GM18505 (cell line): ENCODE data around the gene DCLK3.

Source experiments
- ATAC-seq: cut with Tn5 transposase; IDR thresholded peaks from one replicate; pipeline ENCODE4 v1.9.1; 2021; ENCODE audit not compliant: unreplicated experiment
- POLR2A ChIP-seq: IDR thresholded peaks from 4 replicates; pipeline ENCODE4 v1.6.1; 2011; ENCODE audit warnings: borderline replicate concordance; ENCODE audit not compliant: insufficient read depth, insufficient read length; ENCODE audit errors: extremely low read depth

The DCLK3 gene

DNA sequence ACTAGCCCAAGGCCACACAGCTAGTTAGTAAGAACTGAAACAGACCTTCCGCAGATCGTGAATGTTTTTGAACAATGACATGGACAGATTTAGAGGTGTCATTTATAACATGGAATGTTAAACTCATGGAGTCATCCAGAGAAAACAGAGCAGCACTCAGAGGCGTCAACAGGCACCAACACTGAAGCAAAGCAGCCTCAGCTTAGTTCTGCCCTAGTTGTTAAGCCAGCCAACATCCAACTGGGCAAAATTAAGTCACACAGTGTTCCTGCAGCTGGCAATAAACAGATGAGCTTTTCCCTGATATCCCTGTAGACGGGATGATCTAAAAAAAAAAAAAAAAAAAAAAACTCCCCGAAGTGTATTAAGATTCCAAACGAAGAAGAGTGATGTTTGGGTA, 13.6 kb downstream of the DCLK3 start:
- TF ChIP-seq POLR2A, result no peak
- no peak for ATAC-seq

DNA sequence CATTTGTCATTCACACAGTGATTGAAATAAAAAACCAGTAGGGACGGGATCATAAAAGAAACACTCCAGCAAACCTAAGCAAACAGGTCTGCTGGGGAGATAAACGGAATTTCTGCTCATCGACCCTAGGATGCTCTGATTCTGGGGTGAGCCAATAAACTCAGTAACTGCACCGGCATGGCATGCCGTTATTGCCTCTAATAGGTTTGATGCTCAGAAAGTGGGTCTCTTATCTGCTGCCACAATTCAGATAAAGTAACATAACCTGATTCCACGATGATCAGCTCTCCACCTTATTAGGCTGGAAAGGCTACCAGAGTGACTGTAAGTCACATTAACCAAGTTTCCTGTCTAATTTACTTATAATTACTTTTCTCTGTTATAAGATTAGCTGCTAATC, 19.6 kb downstream of the DCLK3 start:
- no peak for TF ChIP-seq POLR2A
- ATAC-seq, result no peak

DNA sequence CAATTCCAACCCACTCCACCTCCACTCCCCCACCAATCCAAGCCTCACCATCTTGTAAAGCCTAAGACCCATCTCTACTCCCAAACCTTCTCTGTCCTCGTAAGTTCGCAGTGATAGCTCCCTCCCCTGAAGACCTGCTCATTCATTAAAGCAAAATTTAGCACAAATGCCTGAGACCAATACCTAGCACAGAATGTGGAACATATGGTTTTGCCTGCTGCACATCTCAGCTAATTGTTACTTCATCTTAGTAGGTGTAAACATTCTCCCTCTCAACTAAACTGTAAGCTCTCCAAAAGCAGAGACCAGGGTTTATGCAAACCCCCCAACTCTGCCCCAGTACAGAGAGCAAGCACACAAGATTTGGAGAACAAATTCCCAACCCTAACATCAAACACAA, 20.5 kb downstream of the DCLK3 start:
- no peak for TF ChIP-seq POLR2A
- no peak for ATAC-seq

DNA sequence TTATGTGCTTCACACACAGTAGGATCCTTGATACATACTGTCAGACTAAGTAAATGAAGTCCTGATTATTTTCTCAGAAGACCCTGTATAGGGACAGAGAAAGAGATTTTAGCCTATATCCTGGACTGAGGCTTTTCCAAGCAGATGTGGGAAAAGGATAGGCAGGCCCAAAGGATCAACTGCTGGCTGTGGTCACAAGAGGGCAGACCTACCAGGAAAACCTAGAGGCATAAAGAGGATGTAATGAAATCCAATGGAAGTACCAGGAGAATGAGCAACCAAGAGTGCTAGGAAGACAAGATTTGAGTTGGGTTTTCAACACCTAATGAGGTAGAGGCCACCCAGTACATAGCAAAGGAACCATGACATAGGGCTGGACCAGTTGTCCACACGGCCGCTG, 23.1 kb downstream of the DCLK3 start:
- ATAC-seq, result no peak
- no peak for TF ChIP-seq POLR2A

DNA sequence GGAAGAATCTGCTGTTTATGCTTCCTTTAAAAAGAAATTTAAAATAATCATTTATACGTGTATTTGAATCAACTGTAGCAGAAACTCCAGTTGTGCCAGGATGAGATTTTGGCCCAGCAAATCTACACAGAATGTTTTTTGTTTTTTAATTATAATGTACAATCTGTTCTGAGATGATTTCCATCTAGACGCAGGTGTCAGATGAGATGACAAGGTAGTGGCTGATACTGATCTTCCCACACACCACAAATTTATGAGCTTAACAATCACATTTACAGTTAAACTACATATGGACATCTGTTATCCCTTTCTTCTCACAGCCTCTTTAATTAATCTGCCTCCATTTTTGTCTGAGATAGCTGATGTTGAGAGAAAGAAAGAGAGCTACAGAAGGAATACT, 23.6 kb downstream of the DCLK3 start:
- ATAC-seq, result no peak
- TF ChIP-seq POLR2A, result no peak

DNA sequence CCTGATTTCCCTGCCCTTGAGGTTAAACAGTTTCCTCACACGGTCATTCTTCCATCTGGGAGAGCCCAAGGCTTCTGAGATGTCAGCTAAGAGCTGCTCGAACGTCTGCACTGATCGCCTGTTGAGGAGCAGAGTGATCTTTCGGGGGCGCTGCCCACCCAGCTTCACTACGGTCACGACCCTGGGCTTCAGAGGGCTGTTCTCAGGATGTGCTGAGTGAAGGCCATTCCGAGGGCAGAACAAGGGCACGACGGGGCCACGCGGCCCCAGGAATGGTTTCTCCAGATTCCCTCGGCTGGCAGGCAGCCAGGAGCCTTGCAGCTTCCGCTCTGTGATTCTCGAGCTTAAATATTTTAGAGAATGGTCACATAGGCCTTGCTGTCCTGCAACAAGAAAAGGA, 25.7 kb downstream of the DCLK3 start:
- TF ChIP-seq POLR2A, result no peak
- ATAC-seq, result no peak

DNA sequence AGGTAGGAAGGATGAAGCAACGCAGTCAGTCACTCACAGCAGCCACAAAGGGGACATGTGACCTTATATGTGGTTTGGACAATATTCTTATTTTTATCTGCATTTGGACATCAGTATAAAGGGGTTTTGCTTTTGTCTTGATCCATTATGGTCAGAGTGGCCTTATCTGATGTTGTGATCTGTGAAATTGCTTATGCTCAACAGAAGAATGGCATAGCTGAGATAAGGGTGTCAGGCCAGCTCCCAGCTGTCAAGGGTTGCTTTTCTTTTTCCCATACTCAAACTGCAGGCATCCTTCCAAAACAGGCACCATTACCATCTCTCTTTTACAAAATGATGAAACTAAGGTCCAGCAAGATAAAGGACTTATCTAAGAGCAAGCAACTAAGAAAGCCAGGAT, 28.1 kb downstream of the DCLK3 start:
- ATAC-seq, result no peak
- TF ChIP-seq POLR2A, result no peak

DNA sequence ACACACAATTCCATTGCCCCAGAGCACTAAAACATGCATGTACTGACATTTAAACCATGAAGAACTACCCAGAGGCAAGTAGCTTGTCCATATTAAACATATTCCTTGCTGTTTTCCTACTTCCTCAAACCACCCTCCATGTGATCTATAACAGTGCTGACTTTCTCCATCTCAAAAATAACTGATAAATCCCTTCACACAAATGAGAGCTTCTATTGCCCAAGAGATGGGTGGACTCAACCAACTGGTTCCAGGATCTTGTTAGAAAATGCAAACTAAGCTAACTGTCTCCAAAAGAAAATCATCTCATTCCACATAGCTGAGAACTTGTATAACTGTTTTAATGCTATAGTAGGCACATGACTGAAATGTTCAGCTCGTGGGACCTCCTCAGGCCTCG, 29.6 kb downstream of the DCLK3 start:
- no peak for ATAC-seq

DNA sequence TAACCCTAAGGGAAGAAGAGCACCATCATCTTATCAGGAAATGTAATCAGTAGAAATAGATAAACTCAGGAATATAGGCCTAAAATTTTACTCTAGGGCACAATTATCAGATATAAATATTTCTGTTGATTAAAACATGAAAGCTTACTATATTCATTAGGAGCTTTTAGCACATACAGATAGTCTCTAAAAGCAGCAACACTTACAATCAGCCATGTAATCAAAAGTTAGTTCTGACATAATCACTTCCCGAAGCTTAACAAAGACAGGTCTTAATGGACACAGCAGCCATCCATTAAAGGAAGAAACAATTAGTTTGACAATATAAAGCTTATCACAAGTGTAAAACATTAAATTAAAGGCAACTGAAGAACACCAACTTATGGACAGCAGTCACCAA, 30.6 kb downstream of the DCLK3 start:
- TF ChIP-seq POLR2A, result no peak
- ATAC-seq, result no peak

More for the DNA sequence above, 29.6 kb downstream of the DCLK3 start:
- TF ChIP-seq POLR2A, result no peak

DNA sequence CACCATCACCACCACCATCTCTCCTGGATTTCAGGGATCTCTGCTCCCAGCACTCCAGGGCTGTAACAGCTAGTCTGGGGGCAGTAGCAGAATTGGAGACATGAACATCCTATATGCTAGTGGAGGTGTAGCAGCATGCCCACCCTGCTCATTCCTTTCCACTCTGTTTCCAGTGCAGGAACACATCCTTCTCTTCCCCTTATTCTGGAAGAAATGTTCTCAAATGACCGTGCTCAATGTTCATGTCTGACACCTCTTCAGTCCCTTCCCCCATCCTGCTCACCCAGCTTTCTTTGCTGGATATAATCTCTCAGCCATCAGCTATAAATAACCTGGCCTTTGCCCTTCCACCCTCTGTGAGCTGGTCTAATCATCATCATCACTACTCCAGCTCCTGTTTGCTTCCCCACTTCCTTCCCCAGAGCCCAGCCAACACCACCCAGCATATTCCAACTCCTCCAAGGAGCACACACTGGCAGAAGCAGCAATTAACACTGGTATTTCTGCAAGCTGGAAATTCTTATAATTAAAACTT, 31.1 kb downstream of the DCLK3 start:
- ATAC-seq, result no peak

DNA sequence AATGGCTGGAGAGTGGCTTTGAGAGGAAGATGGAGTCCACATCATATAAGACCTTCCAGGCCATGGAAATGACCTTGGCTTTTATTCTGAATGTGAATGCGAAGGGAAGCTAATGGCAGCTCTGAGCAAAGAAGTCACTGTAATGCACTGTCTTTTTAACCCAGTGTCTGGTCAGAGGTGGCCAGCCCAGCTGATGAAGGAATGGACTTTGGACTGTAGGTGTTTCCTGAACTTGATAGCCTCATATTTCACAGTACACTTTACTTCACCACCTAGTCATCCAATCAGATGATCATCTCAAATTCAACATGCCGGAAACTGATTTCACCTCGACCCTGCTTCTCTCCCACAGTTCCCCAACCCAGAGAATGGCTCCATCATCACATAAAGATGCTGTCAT, 33.4 kb downstream of the DCLK3 start:
- ATAC-seq, result no peak
- no peak for TF ChIP-seq POLR2A

More for the DNA sequence above, 31.1 kb downstream of the DCLK3 start:
- no peak for TF ChIP-seq POLR2A

DNA sequence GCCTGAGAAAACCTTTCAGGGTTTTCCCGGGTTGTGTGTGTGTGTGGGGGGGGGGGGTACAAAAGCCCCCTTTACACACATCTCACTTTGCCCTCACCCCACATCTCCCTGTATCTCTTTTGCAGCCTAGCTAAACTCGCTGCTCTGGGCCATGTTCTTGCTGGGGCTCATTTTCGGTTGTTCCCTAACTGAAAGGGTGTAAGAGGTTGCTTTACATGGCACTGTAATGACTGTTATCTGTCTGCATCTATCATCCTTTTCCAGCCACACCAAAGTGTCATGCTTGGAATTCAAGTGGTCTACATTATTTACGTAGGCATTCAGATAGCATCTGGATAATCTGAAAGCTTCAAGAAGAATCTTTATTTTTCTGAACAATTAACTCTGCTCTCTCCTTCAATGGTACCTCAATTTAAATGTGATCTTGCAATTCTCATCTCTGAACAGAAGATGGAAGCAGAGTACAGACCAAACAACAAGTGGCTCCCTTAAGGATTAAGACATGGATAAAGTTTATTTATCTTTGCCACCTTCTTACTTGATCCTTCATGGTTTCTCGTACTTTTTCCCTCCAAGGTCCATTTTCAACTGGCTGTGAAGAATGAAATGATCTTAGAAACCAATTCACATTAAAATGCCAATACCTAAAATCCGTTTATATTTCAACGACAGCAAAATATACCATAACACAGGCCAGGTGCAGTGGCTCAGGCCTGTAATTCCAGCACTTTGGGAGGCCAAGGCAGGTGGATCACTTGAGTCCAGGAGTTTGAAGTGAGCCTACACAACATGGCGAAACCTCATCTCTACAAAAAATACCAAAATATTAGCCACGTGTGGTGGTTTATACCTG, 34.9 kb downstream of the DCLK3 start:
- ATAC-seq, result no peak
- TF ChIP-seq POLR2A, result no peak

DNA sequence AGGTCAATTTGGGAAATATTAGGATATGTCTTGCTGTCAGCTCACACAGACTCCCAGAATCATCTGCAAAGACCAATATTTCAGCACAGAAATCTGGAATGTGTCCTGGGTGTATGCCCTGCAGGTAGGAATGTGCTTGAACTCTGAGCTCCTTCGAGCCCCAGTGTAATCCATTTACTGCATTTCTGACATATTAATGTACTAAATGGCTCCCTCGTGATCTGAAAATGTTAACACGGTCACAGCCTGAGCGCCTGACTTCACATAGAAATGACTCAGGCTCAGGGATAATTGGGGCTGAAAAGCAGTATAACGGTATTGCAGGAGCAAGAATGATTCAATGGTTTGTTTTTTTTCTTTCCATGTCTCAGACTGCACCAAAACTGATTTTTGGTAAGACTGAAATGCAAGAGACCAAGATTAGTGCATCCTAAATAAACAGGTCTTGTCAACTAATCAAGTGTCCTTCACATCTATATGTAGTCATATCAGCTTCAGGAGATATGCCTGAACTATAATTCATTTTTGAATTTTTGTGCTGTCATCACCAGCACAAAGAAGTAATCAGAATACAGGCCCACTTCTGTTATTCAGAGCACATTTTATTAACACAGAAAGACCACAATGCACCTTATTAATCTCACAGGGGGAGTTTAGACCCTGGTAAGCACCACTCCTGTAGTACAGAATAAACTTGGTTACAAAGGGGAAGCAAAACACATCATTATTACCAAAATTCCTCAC, 49.8 kb downstream of the DCLK3 start:
- no peak for TF ChIP-seq POLR2A
- no peak for ATAC-seq

DNA sequence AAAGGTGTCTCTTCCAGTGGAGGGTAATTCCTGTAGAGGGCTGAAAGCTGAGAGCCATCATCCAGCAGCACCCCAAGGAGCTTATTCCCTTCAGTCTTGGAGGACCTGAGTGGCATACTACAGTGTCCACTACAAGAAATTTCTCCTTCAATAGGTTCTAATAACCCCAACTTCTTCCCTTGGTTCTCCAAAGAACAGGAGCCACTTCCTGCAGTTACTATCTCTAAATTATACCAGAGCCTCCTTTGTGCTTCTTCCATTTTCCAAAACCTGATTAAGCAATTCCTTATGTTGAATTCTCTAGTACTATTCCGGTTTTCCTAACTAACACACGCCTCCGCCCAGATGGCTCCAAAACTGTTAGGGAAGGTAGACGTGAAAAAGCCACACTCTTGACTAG, 50.4 kb downstream of the DCLK3 start:
- TF ChIP-seq POLR2A, result no peak
- no peak for ATAC-seq

DNA sequence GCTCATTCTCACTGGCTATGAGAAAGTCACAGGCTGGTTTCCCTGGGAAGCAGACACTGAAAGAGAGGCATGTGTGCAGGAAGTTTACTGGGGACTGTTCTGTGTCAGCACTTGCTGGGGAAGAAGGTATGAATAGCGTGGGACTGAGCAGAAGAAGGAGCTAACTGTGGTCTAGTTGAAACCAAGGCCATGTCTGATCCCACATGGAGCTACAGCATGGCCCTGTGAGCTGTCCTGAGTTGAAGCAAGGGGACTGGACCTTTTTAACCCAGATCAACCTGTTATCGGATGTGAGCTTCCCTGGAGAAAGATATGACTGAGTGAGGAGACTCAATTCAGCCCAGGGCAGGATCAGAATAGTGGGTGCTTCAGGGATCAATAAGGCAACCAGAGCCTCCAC, 53.7 kb downstream of the DCLK3 start:
- ATAC-seq, result no peak
- no peak for TF ChIP-seq POLR2A

DNA sequence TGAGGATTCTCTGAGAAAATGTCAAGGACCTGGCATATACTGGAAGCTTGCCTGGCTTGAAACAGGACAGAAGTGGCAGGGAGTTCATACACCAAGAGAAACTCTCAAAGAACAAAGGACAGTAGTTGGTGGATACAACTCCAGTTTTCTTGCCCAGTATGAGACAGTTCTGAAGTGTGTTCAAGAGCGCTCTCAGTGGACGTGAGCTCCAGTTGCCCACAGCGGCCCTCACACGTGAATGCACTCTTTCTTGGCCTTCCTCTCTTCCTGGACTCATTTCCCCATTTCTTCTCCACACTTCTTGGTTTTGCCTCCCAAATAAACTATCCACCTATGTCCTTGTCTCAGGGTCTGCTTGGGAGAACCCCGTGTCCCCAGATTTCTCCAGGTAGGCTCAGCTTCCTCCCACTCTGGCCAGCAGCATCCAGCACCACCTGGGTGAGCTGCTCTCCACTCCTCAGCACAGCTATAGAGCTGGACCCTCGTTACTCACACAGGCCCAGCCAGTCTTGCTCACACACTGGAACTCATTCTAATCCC, 54.5 kb downstream of the DCLK3 start:
- ATAC-seq, result no peak
- no peak for TF ChIP-seq POLR2A
